ENCODE measurements around the gene EFCAB5.
"Not testable (repeated sequence)": the region's sequence is repeated elsewhere in the genome, so short reads cannot be mapped to it uniquely, and the experiment has no call there.

EFCAB5 gene

GRCh38 chr17:30031214-30031869, 89.9 kb downstream of the EFCAB5 start:
- no peaks in the 10 kb centered on the region for H3K36me3 ChIP-seq (ENCODE audit: control insufficient read depth, insufficient read depth, low read length)
- no peak overlapping the region for H3K4me3 ChIP-seq (ENCODE audit: low read length)
- H3K4me1 ChIP-seq (ENCODE audit: control insufficient read depth, insufficient read depth, low read length), result no peaks in the 10 kb centered on the region
- H3K9ac ChIP-seq (ENCODE audit: low read length), result no peak overlapping the region
- H3K9me3 ChIP-seq (ENCODE audit: control insufficient read depth, low read length), result no peaks in the 10 kb centered on the region
- H3K27me3 ChIP-seq (ENCODE audit: control insufficient read depth, insufficient read depth, low read length), result peaks cover 3% of the 10 kb centered on the region

- Histone ChIP-seq H3K27me3 (ENCODE audit: control insufficient read depth, insufficient read depth, low read length) (peaks cover 3% of the 10 kb centered on the region), H3K4me3 (ENCODE audit: low read length) (no peak overlapping the region), H3K4me1 (ENCODE audit: control insufficient read depth, insufficient read depth, low read length) (no peaks in the 10 kb centered on the region), H3K36me3 (ENCODE audit: control insufficient read depth, insufficient read depth, low read length) (no peaks in the 10 kb centered on the region), H3K9ac (ENCODE audit: low read length) (no peak overlapping the region), H3K9me3 (ENCODE audit: control insufficient read depth, low read length) (no peaks in the 10 kb centered on the region)
Measured at GRCh38 chr17:30035369-30035768, 93.9 kb downstream of the EFCAB5 start.

DNA sequence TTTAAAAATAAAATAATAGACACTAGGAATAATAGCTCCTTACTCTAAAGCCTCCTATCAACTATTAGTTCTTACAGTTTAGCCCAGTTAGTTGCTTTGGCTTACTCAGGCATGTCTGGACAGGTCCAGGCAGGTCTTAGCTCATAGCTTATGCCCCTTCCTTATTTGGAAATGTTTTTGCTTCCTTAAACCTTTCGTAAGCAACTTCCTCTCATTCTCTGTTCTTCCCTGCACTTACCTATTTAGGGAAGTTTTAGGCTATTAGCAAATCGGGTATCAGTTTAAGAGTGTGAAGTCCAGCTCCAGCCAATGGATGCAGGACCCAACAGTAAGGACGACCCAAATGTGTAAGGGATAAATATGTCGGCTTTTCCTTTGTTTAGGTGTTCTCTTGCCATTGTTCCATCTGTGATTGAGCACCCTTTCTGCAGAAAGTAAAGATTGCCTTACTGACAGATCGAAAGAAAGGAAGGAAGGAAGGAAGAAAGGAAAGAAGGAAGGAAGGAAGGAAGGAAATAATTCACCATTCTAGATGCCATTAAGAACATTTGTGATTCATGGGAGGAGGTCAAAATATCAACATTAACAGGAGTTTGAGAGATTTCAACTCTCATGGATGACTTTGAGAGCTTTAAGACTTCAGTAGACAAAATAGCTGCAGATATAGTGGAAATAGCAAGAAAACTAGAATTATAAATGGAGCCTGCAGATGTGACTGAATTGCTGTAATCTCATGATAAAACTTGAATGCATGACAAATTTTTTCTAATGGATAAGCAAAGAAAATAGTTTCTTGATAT, 99.5 kb downstream of the EFCAB5 start:
- not testable (repeated sequence) for H3K4me3 ChIP-seq (ENCODE audit: low read length); H3K27me3 ChIP-seq (ENCODE audit: control insufficient read depth, insufficient read depth, low read length); H3K9ac ChIP-seq (ENCODE audit: low read length); H3K4me1 ChIP-seq (ENCODE audit: control insufficient read depth, insufficient read depth, low read length); H3K36me3 ChIP-seq (ENCODE audit: control insufficient read depth, insufficient read depth, low read length); H3K9me3 ChIP-seq (ENCODE audit: control insufficient read depth, low read length)

GRCh38 chr17:30041551-30041950, 100.1 kb downstream of the EFCAB5 start:
- no peaks in the 10 kb centered on the region for H3K9me3 ChIP-seq (ENCODE audit: control insufficient read depth, low read length)
- no peak overlapping the region for H3K4me3 ChIP-seq (ENCODE audit: low read length)
- no peaks in the 10 kb centered on the region for H3K36me3 ChIP-seq (ENCODE audit: control insufficient read depth, insufficient read depth, low read length)
- no peak overlapping the region for H3K9ac ChIP-seq (ENCODE audit: low read length)
- no peaks in the 10 kb centered on the region for H3K4me1 ChIP-seq (ENCODE audit: control insufficient read depth, insufficient read depth, low read length)
- H3K27me3 ChIP-seq (ENCODE audit: control insufficient read depth, insufficient read depth, low read length), result peaks cover under 1% of the 10 kb centered on the region

- Histone ChIP-seq H3K27me3 (ENCODE audit: control insufficient read depth, insufficient read depth, low read length) (no peaks in the 10 kb centered on the region), H3K9me3 (ENCODE audit: control insufficient read depth, low read length) (no peaks in the 10 kb centered on the region), H3K4me1 (ENCODE audit: control insufficient read depth, insufficient read depth, low read length) (no peaks in the 10 kb centered on the region), H3K36me3 (ENCODE audit: control insufficient read depth, insufficient read depth, low read length) (no peaks in the 10 kb centered on the region), H3K9ac (ENCODE audit: low read length) (no peak overlapping the region), H3K4me3 (ENCODE audit: low read length) (no peak overlapping the region)
Measured at GRCh38 chr17:30062372-30062771, 120.9 kb downstream of the EFCAB5 start.

DNA sequence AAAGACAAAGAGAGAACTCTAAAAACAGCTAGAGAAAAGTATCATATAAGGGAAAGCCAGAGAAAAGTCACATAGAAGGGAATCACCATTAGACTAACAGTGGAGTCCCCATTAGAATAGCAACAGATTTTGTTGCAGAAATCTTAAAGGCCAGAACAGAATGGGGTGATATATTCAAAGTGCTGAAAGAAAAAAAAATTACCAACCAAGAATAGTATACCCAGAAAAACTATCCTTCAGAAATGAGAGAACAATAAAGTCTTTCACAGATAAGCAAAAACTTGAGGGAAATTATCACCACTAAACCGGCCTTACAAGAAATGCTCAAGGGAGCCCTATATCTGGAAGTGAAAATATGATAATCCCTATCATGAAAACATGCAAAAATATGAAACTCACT, 123.3 kb downstream of the EFCAB5 start:
- H3K27me3 ChIP-seq (ENCODE audit: control insufficient read depth, insufficient read depth, low read length), result no peaks in the 10 kb centered on the region

DNA sequence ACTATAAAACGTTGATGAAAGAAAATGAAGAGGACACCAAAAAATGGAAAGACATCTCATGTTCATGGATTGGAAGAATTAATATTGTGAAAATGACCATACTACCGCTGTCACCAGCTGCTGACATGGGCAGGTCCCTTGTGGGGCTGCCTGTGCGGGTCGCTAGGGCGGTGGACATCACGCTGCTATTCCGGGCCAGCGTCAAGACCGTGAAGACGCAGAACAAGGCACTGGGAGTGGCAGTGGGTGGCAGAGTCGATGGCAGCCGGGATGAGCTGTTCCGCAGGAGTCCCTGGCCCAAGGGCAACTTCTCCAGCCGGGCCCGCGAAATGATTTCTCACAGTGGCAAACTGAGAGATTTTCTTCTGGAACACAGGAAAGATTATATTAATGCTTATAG, 127.0 kb downstream of the EFCAB5 start:
- H3K9ac ChIP-seq (ENCODE audit: low read length), result no peak overlapping the region
- no peaks in the 10 kb centered on the region for H3K4me1 ChIP-seq (ENCODE audit: control insufficient read depth, insufficient read depth, low read length)
- H3K9me3 ChIP-seq (ENCODE audit: control insufficient read depth, low read length), result no peaks in the 10 kb centered on the region
- H3K4me3 ChIP-seq (ENCODE audit: low read length), result no peak overlapping the region
- no peaks in the 10 kb centered on the region for H3K27me3 ChIP-seq (ENCODE audit: control insufficient read depth, insufficient read depth, low read length)
- no peaks in the 10 kb centered on the region for H3K36me3 ChIP-seq (ENCODE audit: control insufficient read depth, insufficient read depth, low read length)

More for the DNA sequence above, 123.3 kb downstream of the EFCAB5 start:
- no peaks in the 10 kb centered on the region for H3K36me3 ChIP-seq (ENCODE audit: control insufficient read depth, insufficient read depth, low read length)
- no peaks in the 10 kb centered on the region for H3K4me1 ChIP-seq (ENCODE audit: control insufficient read depth, insufficient read depth, low read length)
- no peaks in the 10 kb centered on the region for H3K9me3 ChIP-seq (ENCODE audit: control insufficient read depth, low read length)
- H3K9ac ChIP-seq (ENCODE audit: low read length), result no peak overlapping the region
- H3K4me3 ChIP-seq (ENCODE audit: low read length), result no peak overlapping the region

DNA sequence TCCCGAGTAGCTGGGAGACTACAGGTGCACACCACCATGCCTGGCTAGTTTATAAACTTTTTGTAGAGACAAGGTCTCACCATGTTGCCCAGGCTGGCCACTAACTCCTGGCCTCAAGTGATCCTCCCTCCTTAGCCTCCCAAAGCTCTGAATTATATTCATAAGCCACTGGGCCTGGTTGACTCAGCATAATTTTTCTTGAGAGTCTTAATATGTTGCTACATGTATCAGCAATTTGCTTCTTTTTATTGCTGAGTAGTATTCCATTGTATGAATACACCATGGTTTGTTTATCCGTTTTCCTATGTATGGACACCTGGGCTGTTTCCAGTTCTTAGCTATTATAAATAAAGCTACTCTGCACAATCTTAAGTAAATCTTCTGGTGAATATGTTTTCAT, 132.8 kb downstream of the EFCAB5 start:
- Histone ChIP-seq H3K36me3 (ENCODE audit: control insufficient read depth, insufficient read depth, low read length) (no peaks in the 10 kb centered on the region), H3K9me3 (ENCODE audit: control insufficient read depth, low read length) (no peaks in the 10 kb centered on the region), H3K4me1 (ENCODE audit: control insufficient read depth, insufficient read depth, low read length) (no peaks in the 10 kb centered on the region), H3K4me3 (ENCODE audit: low read length) (no peak overlapping the region), H3K27me3 (ENCODE audit: control insufficient read depth, insufficient read depth, low read length) (no peaks in the 10 kb centered on the region), H3K9ac (ENCODE audit: low read length) (no peak overlapping the region)

DNA sequence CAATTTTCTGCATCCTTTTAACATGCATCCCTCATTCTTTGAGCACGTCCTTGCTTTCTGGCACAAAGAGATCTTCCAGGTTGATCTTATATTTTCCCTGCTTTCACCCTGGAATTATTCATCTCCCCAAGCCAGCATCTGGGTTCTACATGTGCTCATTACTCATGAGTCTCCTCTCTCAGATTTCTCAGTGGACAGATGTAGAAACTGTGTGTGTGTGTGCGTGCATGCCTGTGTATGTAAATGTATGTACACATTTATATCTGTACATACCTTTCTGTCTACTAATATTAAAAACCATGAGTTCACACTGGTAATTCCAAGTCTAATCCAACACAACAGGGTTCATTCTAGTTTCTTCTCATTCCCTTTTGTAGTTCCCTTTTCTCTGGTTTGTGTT, 133.3 kb downstream of the EFCAB5 start:
- no peaks in the 10 kb centered on the region for H3K36me3 ChIP-seq (ENCODE audit: control insufficient read depth, insufficient read depth, low read length)
- no peak overlapping the region for H3K9ac ChIP-seq (ENCODE audit: low read length)
- H3K9me3 ChIP-seq (ENCODE audit: control insufficient read depth, low read length), result no peaks in the 10 kb centered on the region
- H3K27me3 ChIP-seq (ENCODE audit: control insufficient read depth, insufficient read depth, low read length), result no peaks in the 10 kb centered on the region
- H3K4me3 ChIP-seq (ENCODE audit: low read length), result no peak overlapping the region
- no peaks in the 10 kb centered on the region for H3K4me1 ChIP-seq (ENCODE audit: control insufficient read depth, insufficient read depth, low read length)

DNA sequence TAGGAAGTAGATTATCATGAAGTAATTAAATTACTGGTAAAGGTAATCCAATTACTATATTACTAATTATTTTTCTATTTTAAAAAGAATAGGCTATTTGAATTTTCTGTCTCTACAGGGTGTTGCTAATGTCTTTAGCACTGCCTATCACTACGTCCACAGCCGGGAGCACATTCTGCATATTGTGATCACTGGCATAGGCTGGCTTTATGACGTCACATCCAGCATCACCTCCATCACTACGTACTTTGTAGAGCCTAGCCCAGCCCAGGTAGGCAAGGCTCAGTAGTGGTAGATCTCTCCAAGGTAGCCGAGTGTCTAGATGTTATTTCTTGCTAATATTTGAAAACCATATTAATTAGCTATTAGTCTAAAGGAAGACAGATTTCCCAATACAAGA, 141.3 kb downstream of the EFCAB5 start:
- no peak overlapping the region for H3K9ac ChIP-seq (ENCODE audit: low read length)
- no peaks in the 10 kb centered on the region for H3K4me1 ChIP-seq (ENCODE audit: control insufficient read depth, insufficient read depth, low read length)
- no peaks in the 10 kb centered on the region for H3K36me3 ChIP-seq (ENCODE audit: control insufficient read depth, insufficient read depth, low read length)
- no peak overlapping the region for H3K4me3 ChIP-seq (ENCODE audit: low read length)
- H3K9me3 ChIP-seq (ENCODE audit: control insufficient read depth, low read length), result no peaks in the 10 kb centered on the region
- no peaks in the 10 kb centered on the region for H3K27me3 ChIP-seq (ENCODE audit: control insufficient read depth, insufficient read depth, low read length)

DNA sequence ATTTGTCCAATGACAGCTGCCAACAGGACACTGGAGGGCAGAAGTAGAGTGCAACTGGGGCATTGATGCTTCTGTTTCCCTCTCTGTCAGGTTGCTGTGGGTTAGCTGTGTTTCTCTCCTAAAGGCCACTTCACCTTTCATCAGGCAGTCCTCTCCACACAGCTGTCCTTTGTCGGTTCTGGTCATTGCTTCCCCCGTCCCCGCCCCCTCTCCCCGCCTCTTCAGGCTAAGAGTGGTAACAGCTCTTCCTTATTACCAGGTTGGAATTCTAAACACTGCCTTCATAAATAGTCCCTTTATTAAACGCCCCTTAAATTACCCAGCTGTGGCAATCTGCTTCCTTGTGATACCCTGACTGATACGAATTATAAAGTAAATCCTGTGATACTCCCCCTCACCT, 143.4 kb downstream of the EFCAB5 start:
- H3K9me3 ChIP-seq (ENCODE audit: control insufficient read depth, low read length), result no peaks in the 10 kb centered on the region
- no peak overlapping the region for H3K4me3 ChIP-seq (ENCODE audit: low read length)
- no peak overlapping the region for H3K9ac ChIP-seq (ENCODE audit: low read length)
- H3K4me1 ChIP-seq (ENCODE audit: control insufficient read depth, insufficient read depth, low read length), result no peaks in the 10 kb centered on the region
- H3K36me3 ChIP-seq (ENCODE audit: control insufficient read depth, insufficient read depth, low read length), result no peaks in the 10 kb centered on the region
- H3K27me3 ChIP-seq (ENCODE audit: control insufficient read depth, insufficient read depth, low read length), result no peaks in the 10 kb centered on the region

- H3K9ac ChIP-seq (ENCODE audit: low read length), result no peak overlapping the region
- peaks cover 6% of the 10 kb centered on the region for H3K27me3 ChIP-seq (ENCODE audit: control insufficient read depth, insufficient read depth, low read length)
- no peaks in the 10 kb centered on the region for H3K36me3 ChIP-seq (ENCODE audit: control insufficient read depth, insufficient read depth, low read length)
- no peak overlapping the region for H3K4me3 ChIP-seq (ENCODE audit: low read length)
- H3K9me3 ChIP-seq (ENCODE audit: control insufficient read depth, low read length), result no peaks in the 10 kb centered on the region
- no peaks in the 10 kb centered on the region for H3K4me1 ChIP-seq (ENCODE audit: control insufficient read depth, insufficient read depth, low read length)
Measured at GRCh38 chr17:30086896-30087295, 145.5 kb downstream of the EFCAB5 start.

Measured in mucosa of stomach (tissue), 1 donor.